ENCODE data around the gene RBFOX2.

DNA sequence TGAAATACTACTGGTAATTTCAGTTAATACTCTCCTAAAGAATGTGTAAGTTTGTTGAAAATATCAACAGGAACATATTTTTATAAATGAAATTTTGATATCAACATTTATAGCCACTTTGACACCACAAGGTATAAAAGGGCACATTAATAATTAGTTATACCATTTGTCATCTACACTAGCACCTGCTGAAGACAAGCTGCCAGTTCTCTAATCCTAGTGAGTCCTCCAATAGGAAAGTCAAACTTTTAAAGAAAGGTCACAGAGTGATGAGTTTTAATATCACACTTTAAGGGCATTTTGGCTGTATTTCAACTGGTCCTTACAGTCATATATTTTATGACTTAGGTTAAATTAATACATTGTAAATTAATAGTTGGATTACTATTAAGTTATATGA is 258.6 kb downstream of the RBFOX2 start:
- TF ChIP-seq, protein P1, sequence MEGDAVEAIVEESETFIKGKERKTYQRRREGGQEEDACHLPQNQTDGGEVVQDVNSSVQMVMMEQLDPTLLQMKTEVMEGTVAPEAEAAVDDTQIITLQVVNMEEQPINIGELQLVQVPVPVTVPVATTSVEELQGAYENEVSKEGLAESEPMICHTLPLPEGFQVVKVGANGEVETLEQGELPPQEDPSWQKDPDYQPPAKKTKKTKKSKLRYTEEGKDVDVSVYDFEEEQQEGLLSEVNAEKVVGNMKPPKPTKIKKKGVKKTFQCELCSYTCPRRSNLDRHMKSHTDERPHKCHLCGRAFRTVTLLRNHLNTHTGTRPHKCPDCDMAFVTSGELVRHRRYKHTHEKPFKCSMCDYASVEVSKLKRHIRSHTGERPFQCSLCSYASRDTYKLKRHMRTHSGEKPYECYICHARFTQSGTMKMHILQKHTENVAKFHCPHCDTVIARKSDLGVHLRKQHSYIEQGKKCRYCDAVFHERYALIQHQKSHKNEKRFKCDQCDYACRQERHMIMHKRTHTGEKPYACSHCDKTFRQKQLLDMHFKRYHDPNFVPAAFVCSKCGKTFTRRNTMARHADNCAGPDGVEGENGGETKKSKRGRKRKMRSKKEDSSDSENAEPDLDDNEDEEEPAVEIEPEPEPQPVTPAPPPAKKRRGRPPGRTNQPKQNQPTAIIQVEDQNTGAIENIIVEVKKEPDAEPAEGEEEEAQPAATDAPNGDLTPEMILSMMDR (IDR thresholded peaks at IDR 0.05) = no peak
- no peak for TF ChIP-seq POLR2A (IDR thresholded peaks at IDR 0.05)
